Naive thymus-derived CD8-positive, alpha-beta T cell (primary cell): Measurements from ENCODE around the gene POLDIP2. TPM values are rescaled to one million over a fixed set of nuclear protein-coding genes. Genes with fewer than 3 reads are reported as not detected.

Experiments
- ATAC-seq, 2 donors: fragments of 150-1000 bp; cut with Tn5 transposase in 1 of 2; sonication (Bioruptor Pico), chemical (Tn5 transposase) in 1 of 2; 1 replicate in 1 of 2; 2 replicates in 1 of 2; pipeline ENCODE4 v1.10.0; 2021; ENCODE audit warnings: mild to moderate bottlenecking in 2 of 2, moderate library complexity in 2 of 2
- POLR2A ChIA-PET: fragments of 350-600 bp; sonication (Branson Sonifier 250); formaldehyde crosslinking; loops from one replicate; lab custom pipeline; 2021; ENCODE audit warnings: antibody characterized with exemption; lab: Charles Lee
- DNase-seq, 10 donors: peaks; one replicate each; pipeline versions ENCODE4 v3.0.0 to v3.0.0-alpha.2; 2020 to 2022
- H3K27ac Mint-ChIP-seq, 10 donors: one replicate each; pipeline ENCODE4 v1.8.0; 2020 to 2022; ENCODE audit warnings: mild to moderate bottlenecking in 10 of 10, mixed read lengths in 10 of 10, moderate library complexity in 4 of 10, inconsistent platforms in 1 of 10
- H3K27me3 Mint-ChIP-seq, 5 donors: one replicate each; pipeline ENCODE4 v1.8.0; 2021 to 2022; ENCODE audit warnings: mixed read lengths in 5 of 5
- H3K36me3 Mint-ChIP-seq, 3 donors: one replicate each; pipeline ENCODE4 v1.8.0; 2020 to 2022; ENCODE audit warnings: mixed read lengths in 3 of 3, mild to moderate bottlenecking in 2 of 3, inconsistent platforms in 1 of 3
- H3K4me1 Mint-ChIP-seq, 4 donors: one replicate each; pipeline ENCODE4 v1.8.0; 2021 to 2022; ENCODE audit warnings: mixed read lengths in 4 of 4
- H3K4me3 Mint-ChIP-seq, 10 donors: one replicate each; pipeline ENCODE4 v1.8.0; 2020 to 2022; ENCODE audit warnings: mild to moderate bottlenecking in 10 of 10, mixed read lengths in 10 of 10, moderate library complexity in 6 of 10, inconsistent platforms in 1 of 10
- H3K9me3 Mint-ChIP-seq, 9 donors: one replicate each; pipeline ENCODE4 v1.8.0; 2020 to 2022; ENCODE audit warnings: mixed read lengths in 9 of 9, mild to moderate bottlenecking in 3 of 9, inconsistent platforms in 1 of 9, moderate library complexity in 1 of 9
- polyA plus RNA-seq, 3 donors: library from polyadenylated mRNA; unstranded; fragments of 300-500 nt; fragmentation: Illumina TruSeq; gene quantifications; one replicate each; pipeline ENCODE4 v1.2.3, GENCODE V29; 2021
- total RNA-seq, 8 experiments: library from RNA in 2 of 8; stranded (reverse) in 2 of 8; gene quantifications; one replicate each; pipeline ENCODE4 v1.2.3 and lab custom pipeline; 2021 to 2026

Gene POLDIP2
- total RNA-seq (10 to 100 TPM; 35.4 to 37.5 TPM), polyA plus RNA-seq (10 to 100 TPM; 81.3 to 90.3 (median 85.6) TPM), total RNA-seq (lab: John Stamatoyannopoulos, UW) (26.1 to 130 (median 53.6) reads per million in 6 experiments)

- DNase-seq (peak; percentile 92 to 97 (median 96)), ATAC-seq (peak; percentile 97 to 98)
- peak within 1 kb of the TSS; percentile 91 to 97 (median 96) for H3K27ac Mint-ChIP-seq
- no peaks in the 10 kb centered on the region for H3K27me3 Mint-ChIP-seq
- H3K4me1 Mint-ChIP-seq: peaks cover 19 to 33% (median 26%) of the 10 kb centered on the region in 4 donors
- peaks cover 0 to 60% (median 16%) of the 10 kb centered on the region in 3 donors for H3K36me3 Mint-ChIP-seq
- no peaks in the 10 kb centered on the region for H3K9me3 Mint-ChIP-seq
- peak within 1 kb of the TSS; percentile 89 to 96 (median 93) for H3K4me3 Mint-ChIP-seq
- POLR2A ChIA-PET: interaction anchor here (0.6 to 5.9 kb wide), 23 partner anchors 9 to 783 kb away, joined by 3 to 99 read pairs (median 6); partner anchors contain the start of genes IFT20, PHF12, SARM1 and SDF2
Measured at GRCh38 chr17:28357061-28357900, at the start of gene POLDIP2. Gene POLDIP2 (minus strand): TSS chr17:28357527. CDS start chr17:28357448, 79 bp downstream.

- no peaks in the 10 kb centered on the region for H3K9me3 Mint-ChIP-seq
- H3K36me3 Mint-ChIP-seq: no peaks in the 10 kb centered on the region
- peaks cover 3 to 20% (median 11%) of the 10 kb centered on the region in 4 donors for H3K4me1 Mint-ChIP-seq
- H3K27me3 Mint-ChIP-seq: peaks cover 0 to 16% (median 7%) of the 10 kb centered on the region in 5 donors
- peak; percentile 24 to 37 for ATAC-seq
- peak overlapping the region in 8 of 10 donors; percentile 44 to 92 (median 65) for H3K27ac Mint-ChIP-seq
- POLR2A ChIA-PET: interaction anchor here (0.5 kb wide), 1 partner anchor 819 kb away, joined by 3 read pairs; no protein-coding TSS in a partner anchor
- no peak for DNase-seq
- H3K4me3 Mint-ChIP-seq: peak overlapping the region; percentile 69 to 87 (median 84)
Measured at GRCh38 chr17:28406473-28406814, 49.1 kb upstream of the POLDIP2 start.

- ATAC-seq (peak; percentile 77 to 80), DNase-seq (peak in 9 of 10 donors; percentile 14 to 72 (median 35))
- POLR2A ChIA-PET: interaction anchor here (0.5 to 1.8 kb wide), 3 partner anchors 48 to 819 kb away, joined by 3 to 8 read pairs (median 4); partner anchors contain the start of genes IFT20, POLDIP2 and TNFAIP1
- Mint-ChIP-seq H3K27ac (peak within 1 kb of the TSS in 9 of 10 donors; percentile 44 to 92 (median 65)), H3K27me3 (peaks cover 0 to 15% (median 7%) of the 10 kb centered on the region in 5 donors), H3K36me3 (no peaks in the 10 kb centered on the region), H3K9me3 (no peaks in the 10 kb centered on the region), H3K4me3 (peak within 1 kb of the TSS; percentile 77 to 90 (median 86)), H3K4me1 (peaks cover 3 to 20% (median 11%) of the 10 kb centered on the region in 4 donors)
Measured at GRCh38 chr17:28405632-28406472, 48.5 kb upstream of the POLDIP2 start, which contains the start of gene SLC46A1. Gene SLC46A1 (minus strand): TSS chr17:28406212. CDS start chr17:28406114, 98 bp downstream.

GRCh38 chr17:28404812-28405570, 47.7 kb upstream of the POLDIP2 start:
- Mint-ChIP-seq H3K4me1 (peaks cover 3 to 20% (median 11%) of the 10 kb centered on the region in 4 donors), H3K9me3 (no peaks in the 10 kb centered on the region), H3K27me3 (peaks cover 0 to 12% (median 7%) of the 10 kb centered on the region in 5 donors), H3K27ac (peak overlapping the region in 2 of 10 donors; percentile 32 to 33), H3K4me3 (peak overlapping the region; percentile 74 to 90 (median 80)), H3K36me3 (no peaks in the 10 kb centered on the region)
- ATAC-seq (no peak), DNase-seq (no peak)
- POLR2A ChIA-PET: interaction anchor here (1.2 to 1.8 kb wide), 3 partner anchors 13 to 70 kb away, joined by 4 to 8 read pairs (median 5); partner anchors contain the start of genes IFT20, POLDIP2 and TNFAIP1

GRCh38 chr17:28404461-28404811, 47.1 kb upstream of the POLDIP2 start:
- no peak for ATAC-seq
- H3K4me1 Mint-ChIP-seq: peaks cover 3 to 20% (median 11%) of the 10 kb centered on the region in 4 donors
- H3K27me3 Mint-ChIP-seq: peaks cover 0 to 9% (median 7%) of the 10 kb centered on the region in 5 donors
- no peak for DNase-seq
- H3K36me3 Mint-ChIP-seq: no peaks in the 10 kb centered on the region
- POLR2A ChIA-PET: interaction anchor here (1.2 to 1.8 kb wide), 2 partner anchors 13 to 47 kb away, joined by 5 to 8 read pairs; partner anchors contain the start of gene POLDIP2
- peak overlapping the region; percentile 9 to 83 (median 64) for H3K4me3 Mint-ChIP-seq
- peak overlapping the region in 4 of 10 donors; percentile 9 to 61 (median 32) for H3K27ac Mint-ChIP-seq
- no peaks in the 10 kb centered on the region for H3K9me3 Mint-ChIP-seq

GRCh38 chr17:28404007-28404406, 46.7 kb upstream of the POLDIP2 start:
- peaks cover 0 to 9% (median 7%) of the 10 kb centered on the region in 5 donors for H3K27me3 Mint-ChIP-seq
- peak overlapping the region; percentile 9 to 83 (median 60) for H3K4me3 Mint-ChIP-seq
- POLR2A ChIA-PET: interaction anchor here (1.2 kb wide), 1 partner anchor 12 kb away, joined by 5 read pairs; no protein-coding TSS in a partner anchor
- H3K4me1 Mint-ChIP-seq: peaks cover 3 to 20% (median 11%) of the 10 kb centered on the region in 4 donors
- H3K27ac Mint-ChIP-seq: peak overlapping the region in 5 of 10 donors; percentile 9 to 61 (median 25)
- no peaks in the 10 kb centered on the region for H3K9me3 Mint-ChIP-seq
- H3K36me3 Mint-ChIP-seq: no peaks in the 10 kb centered on the region
- DNase-seq: no peak
- no peak for ATAC-seq

GRCh38 chr17:28402844-28403243, 45.5 kb upstream of the POLDIP2 start:
- H3K9me3 Mint-ChIP-seq: no peaks in the 10 kb centered on the region
- POLR2A ChIA-PET: no interaction called here
- peak overlapping the region in 2 of 10 donors; percentile 7 to 9 for H3K27ac Mint-ChIP-seq
- ATAC-seq (no peak), DNase-seq (no peak)
- H3K27me3 Mint-ChIP-seq: peaks cover 0 to 3% (median 0%) of the 10 kb centered on the region in 5 donors
- peaks cover 5 to 24% (median 11%) of the 10 kb centered on the region in 4 donors for H3K4me1 Mint-ChIP-seq
- no peak overlapping the region for H3K4me3 Mint-ChIP-seq
- H3K36me3 Mint-ChIP-seq: peaks cover 0 to 3% (median 0%) of the 10 kb centered on the region in 3 donors

- H3K27ac Mint-ChIP-seq: peak overlapping the region in 4 of 10 donors; percentile 28 to 71 (median 44)
- no peaks in the 10 kb centered on the region for H3K9me3 Mint-ChIP-seq
- ATAC-seq (no peak), DNase-seq (no peak)
- H3K4me3 Mint-ChIP-seq: no peak overlapping the region
- peaks cover 0 to 3% (median 0%) of the 10 kb centered on the region in 5 donors for H3K27me3 Mint-ChIP-seq
- peaks cover 0 to 6% (median 0%) of the 10 kb centered on the region in 3 donors for H3K36me3 Mint-ChIP-seq
- peaks cover 5 to 24% (median 10%) of the 10 kb centered on the region in 4 donors for H3K4me1 Mint-ChIP-seq
- POLR2A ChIA-PET: no interaction called here
Measured at GRCh38 chr17:28402224-28402630, 44.9 kb upstream of the POLDIP2 start.

- POLR2A ChIA-PET: no interaction called here
- Mint-ChIP-seq H3K4me1 (peaks cover 0 to 15% (median 3%) of the 10 kb centered on the region in 4 donors), H3K9me3 (no peaks in the 10 kb centered on the region), H3K27me3 (no peaks in the 10 kb centered on the region), H3K36me3 (peaks cover 0 to 14% (median 0%) of the 10 kb centered on the region in 3 donors), H3K4me3 (no peak overlapping the region), H3K27ac (peak overlapping the region in 1 of 10 donors; percentile 11)
- DNase-seq: no peak
- ATAC-seq: no peak
Measured at GRCh38 chr17:28399808-28400207, 42.5 kb upstream of the POLDIP2 start.

GRCh38 chr17:28398280-28398981, 41.1 kb upstream of the POLDIP2 start:
- ATAC-seq (no peak), DNase-seq (no peak)
- Mint-ChIP-seq H3K27me3 (no peaks in the 10 kb centered on the region), H3K9me3 (no peaks in the 10 kb centered on the region), H3K4me3 (no peak overlapping the region), H3K36me3 (peaks cover 0 to 26% (median 2%) of the 10 kb centered on the region in 3 donors), H3K4me1 (peaks cover 0 to 7% (median 1%) of the 10 kb centered on the region in 4 donors), H3K27ac (peak overlapping the region in 6 of 10 donors; percentile 27 to 82 (median 60))
- POLR2A ChIA-PET: interaction anchor here (0.6 kb wide), 1 partner anchor 11 kb away, joined by 6 read pairs; no protein-coding TSS in a partner anchor
